K562 (cell line): ENCODE measurements around the gene SLC2A9. TPM values are rescaled to one million over a fixed set of nuclear protein-coding genes. Genes with fewer than 3 reads are reported as not detected.
A peak's percentile ranks its signal among the peaks of the same experiment; 100 is the strongest.

Experiments used
- ELF1 ChIP-seq: fragments of 200-800 bp; sonication (Bioruptor generic); IDR thresholded peaks from 2 replicates; pipeline ENCODE4 v1.6.1; 2016; ENCODE audit warnings: missing genetic modification characterization, missing compliant biosample characterization
- HDAC3 ChIP-seq: fragments of 450-650 bp; IDR thresholded peaks from 2 replicates; pipeline ENCODE4 v1.6.1; 2018; ENCODE audit warnings: borderline replicate concordance, mild to moderate bottlenecking, moderate library complexity; ENCODE audit not compliant: partially characterized antibody
- RCOR1 ChIP-seq, 2 experiments: IDR thresholded peaks; 2 replicates each; pipeline ENCODE4 v1.6.1; 2012; ENCODE audit warnings: low read depth in 2 of 2, low read length in 2 of 2, borderline replicate concordance in 1 of 2, improper control_type of control experiment in 1 of 2
- REST ChIP-seq, 2 experiments: fragments of 450-650 bp; formaldehyde crosslinking in 1 of 2; IDR thresholded peaks; 2 replicates each; pipeline versions ENCODE4 v1.4.0 to v1.6.1; 2014 to 2020; ENCODE audit warnings: mild to moderate bottlenecking in 2 of 2, borderline replicate concordance in 1 of 2, low read depth in 1 of 2
- SNIP1 ChIP-seq: fragments of 450-650 bp; IDR thresholded peaks from 2 replicates; pipeline ENCODE4 v1.7.1; 2017; ENCODE audit warnings: low read depth, mild to moderate bottlenecking
- ZNF764 ChIP-seq: fragments of 250-450 bp; sonication (Bioruptor Pico); IDR thresholded peaks from 2 replicates; pipeline ENCODE4 v1.4.0; 2020; ENCODE audit warnings: low read depth, mild to moderate bottlenecking, moderate library complexity
- ZSCAN29 ChIP-seq: fragments of 450-650 bp; IDR thresholded peaks from 2 replicates; pipeline ENCODE4 v1.6.1; 2017
- polyA plus RNA-seq, 8 experiments: library from polyadenylated mRNA; depleted of rRNA in 4 of 8; stranded (reverse) in 5 of 8; unstranded in 3 of 8; fragments of >200 nt; fragmentation: Nextera tagmentation in 2 of 8; fragmentation: Illumina TruSeq in 1 of 8; extraction: Ambion mirVana in 2 of 8; extraction: Trizol in 1 of 8; gene quantifications; 2 replicates each; pipeline versions ENCODE4 v1.2.1 to v1.2.3, GENCODE V29; 2011 to 2014; ENCODE audit warnings: inconsistent platforms in 1 of 8, missing spikeins in 1 of 8
- total RNA-seq, 7 experiments: library from RNA; depleted of rRNA in 6 of 7; stranded (reverse); fragments of >200 nt in 6 of 7; fragmentation: Illumina TruSeq in 2 of 7; extraction: Trizol in 2 of 7; gene quantifications; 2 replicates each; pipeline versions ENCODE4 v1.2.1 to v1.2.3, GENCODE V29; 2011 to 2021; ENCODE audit warnings: low replicate concordance in 1 of 7
- TF ChIP-seq, protein P1 (sequence below): fragments of 250-450 bp; sonication (Bioruptor Pico); IDR thresholded peaks from 2 replicates; pipeline ENCODE4 v1.5.0; 2022; ENCODE audit warnings: mild to moderate bottlenecking

The SLC2A9 gene
- total and polyA plus RNA-seq, 9 of the 15 experiments (the other 6 are each of a cell fraction or from before 2014, with no cell fraction given), result 0.15 to 1.9 (median 0.76) TPM

DNA sequence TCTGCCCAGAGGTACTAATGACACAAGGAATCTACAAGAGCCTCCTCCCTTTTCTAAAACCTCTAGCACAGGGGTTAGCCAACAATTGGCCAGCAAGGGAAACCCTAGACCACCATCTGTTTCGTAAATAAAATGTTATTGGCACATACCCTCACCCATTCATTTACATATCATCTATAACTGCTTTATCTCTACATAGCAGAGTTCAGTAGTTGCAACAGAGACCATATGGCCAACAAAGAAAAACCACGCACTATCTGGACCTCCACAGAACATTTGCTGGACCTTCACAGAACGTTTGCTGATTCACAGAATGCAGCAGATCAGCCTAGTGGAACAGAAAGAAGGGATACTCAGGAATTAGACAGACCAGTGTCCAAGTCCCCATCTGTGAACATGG is 9.4 kb downstream of the SLC2A9 start (continued):
- TF ChIP-seq, protein P1, sequence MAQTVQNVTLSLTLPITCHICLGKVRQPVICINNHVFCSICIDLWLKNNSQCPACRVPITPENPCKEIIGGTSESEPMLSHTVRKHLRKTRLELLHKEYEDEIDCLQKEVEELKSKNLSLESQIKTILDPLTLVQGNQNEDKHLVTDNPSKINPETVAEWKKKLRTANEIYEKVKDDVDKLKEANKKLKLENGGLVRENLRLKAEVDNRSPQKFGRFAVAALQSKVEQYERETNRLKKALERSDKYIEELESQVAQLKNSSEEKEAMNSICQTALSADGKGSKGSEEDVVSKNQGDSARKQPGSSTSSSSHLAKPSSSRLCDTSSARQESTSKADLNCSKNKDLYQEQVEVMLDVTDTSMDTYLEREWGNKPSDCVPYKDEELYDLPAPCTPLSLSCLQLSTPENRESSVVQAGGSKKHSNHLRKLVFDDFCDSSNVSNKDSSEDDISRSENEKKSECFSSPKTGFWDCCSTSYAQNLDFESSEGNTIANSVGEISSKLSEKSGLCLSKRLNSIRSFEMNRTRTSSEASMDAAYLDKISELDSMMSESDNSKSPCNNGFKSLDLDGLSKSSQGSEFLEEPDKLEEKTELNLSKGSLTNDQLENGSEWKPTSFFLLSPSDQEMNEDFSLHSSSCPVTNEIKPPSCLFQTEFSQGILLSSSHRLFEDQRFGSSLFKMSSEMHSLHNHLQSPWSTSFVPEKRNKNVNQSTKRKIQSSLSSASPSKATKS (CRISPR knock-in tag), result no peak
- no peak for TF ChIP-seq SNIP1
- TF ChIP-seq ZSCAN29, result no peak
- no peak for TF ChIP-seq ZNF764 (CRISPR knock-in tag)
- TF ChIP-seq REST (IDR thresholded peaks at IDR 0.05; ENCODE audit: borderline replicate concordance), result no peak
- no peak for TF ChIP-seq REST (CRISPR knock-in tag; IDR thresholded peaks at IDR 0.05; ENCODE audit: low read depth)
- TF ChIP-seq ELF1 (tag), result no peak
- 0 out of 4 replicates have a peak, but pooled peaks of 1 of the 2 experiments have one; percentile 23 for TF ChIP-seq RCOR1 (IDR thresholded peaks at IDR 0.05; ENCODE audit: borderline replicate concordance in 1 of 2, low read depth in 2 of 2, low read length in 2 of 2)
- no peak for TF ChIP-seq HDAC3
